Occipital lobe (tissue), 2 donors: Measurements from ENCODE around the gene DPM2. TPM values are rescaled to one million over a fixed set of nuclear protein-coding genes. Genes with fewer than 3 reads are reported as not detected.

ENCODE experiments used
- DNase-seq: peaks from one replicate; lab custom pipeline; 2025; lab: John Stamatoyannopoulos, UW
- total RNA-seq: library from RNA; depleted of rRNA; stranded (reverse); fragments of >200 nt; gene quantifications from one replicate; pipeline ENCODE4 v1.2.3, GENCODE V29; 2014

DPM2 gene
- total RNA-seq, 1 donor from 2014 or later: 11.4 TPM

- no peak for DNase-seq
Observed at GRCh38 chr9:127973169-127974000, 35.7 kb upstream of the DPM2 start.

- DNase-seq: peak; percentile 79
Observed at GRCh38 chr9:127972236-127972871, 34.7 kb upstream of the DPM2 start.

GRCh38 chr9:127971357-127972235, 33.9 kb upstream of the DPM2 start:
- peak; percentile 85 for DNase-seq

DNA sequence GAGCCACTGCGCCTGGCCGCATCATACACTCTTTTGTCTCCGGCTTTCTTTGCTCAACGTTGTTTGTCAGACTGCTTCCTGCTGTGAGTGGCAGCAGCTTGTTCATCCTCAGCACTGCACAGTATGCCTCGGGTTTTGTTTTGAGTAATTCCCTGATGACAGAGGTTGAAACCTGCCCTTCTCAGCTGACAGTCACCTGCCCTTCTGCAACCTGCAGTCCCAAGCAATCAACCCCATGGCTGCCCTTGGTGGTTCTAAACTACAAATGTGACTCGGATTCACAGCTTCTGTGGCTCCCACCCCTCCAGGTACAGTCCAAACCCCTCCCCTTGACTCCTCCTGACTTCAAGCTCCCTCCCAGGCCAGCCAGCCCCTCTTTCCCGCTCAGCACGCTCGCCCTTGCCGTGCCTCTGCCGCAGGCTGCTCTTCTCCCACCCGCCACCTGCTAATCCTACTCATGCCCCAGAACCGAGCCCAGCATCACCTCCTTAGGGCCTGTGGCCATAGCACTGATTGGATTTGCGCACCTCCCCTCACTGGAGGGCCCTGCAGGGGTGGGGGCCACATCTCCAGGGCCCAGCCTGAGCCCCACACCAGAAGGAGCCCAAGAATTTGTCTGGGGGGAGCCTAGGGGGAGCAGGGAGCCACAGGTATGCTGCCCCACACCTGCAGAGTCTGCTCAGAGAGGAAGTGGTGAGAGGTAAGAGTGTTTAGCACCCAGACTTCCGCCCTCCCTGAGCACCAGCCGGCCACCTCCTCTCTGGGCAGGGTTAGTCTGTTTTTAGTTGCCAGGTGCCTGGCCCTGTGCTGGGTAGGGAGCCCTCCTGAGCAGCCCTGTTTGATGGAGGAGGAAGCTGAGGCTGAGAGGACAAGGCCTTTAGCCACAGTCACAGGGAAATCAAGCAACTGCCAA, 33.0 kb upstream of the DPM2 start:
- DNase-seq: no peak

DNA sequence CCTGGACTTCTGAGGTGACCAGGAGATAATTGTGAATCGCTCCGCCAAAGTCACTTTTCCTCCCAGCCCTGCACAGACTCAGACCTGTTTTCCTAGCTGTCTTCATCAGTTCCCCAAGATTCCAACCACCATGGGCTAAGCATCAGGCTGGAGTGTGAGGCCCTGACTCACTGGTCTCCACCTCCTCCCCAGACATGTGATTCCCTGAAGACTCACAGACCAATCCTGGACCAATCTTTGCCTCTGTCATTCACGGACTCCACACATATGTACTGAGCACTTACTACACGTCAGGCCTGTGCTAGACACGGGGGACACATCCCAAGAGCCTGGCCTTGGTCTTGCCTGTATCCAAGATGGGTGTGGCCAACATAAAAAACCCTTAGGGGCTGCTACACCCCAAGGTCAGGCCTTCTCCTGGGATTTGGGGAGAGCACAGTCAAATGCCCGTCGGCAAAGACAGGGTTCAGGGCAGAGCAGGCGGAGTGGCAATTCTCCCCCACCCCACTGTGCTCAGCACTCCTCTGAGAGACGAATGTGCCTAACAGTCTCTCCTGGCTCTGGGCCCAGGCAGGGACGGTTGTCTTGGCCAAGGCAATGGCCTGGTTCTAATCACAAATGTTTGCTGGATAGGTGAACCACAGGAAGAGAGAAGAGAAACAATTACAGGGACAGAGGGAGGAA, 31.2 kb upstream of the DPM2 start:
- DNase-seq: peak; percentile 55

GRCh38 chr9:127968042-127968441, 30.4 kb upstream of the DPM2 start:
- DNase-seq: no peak

DNA sequence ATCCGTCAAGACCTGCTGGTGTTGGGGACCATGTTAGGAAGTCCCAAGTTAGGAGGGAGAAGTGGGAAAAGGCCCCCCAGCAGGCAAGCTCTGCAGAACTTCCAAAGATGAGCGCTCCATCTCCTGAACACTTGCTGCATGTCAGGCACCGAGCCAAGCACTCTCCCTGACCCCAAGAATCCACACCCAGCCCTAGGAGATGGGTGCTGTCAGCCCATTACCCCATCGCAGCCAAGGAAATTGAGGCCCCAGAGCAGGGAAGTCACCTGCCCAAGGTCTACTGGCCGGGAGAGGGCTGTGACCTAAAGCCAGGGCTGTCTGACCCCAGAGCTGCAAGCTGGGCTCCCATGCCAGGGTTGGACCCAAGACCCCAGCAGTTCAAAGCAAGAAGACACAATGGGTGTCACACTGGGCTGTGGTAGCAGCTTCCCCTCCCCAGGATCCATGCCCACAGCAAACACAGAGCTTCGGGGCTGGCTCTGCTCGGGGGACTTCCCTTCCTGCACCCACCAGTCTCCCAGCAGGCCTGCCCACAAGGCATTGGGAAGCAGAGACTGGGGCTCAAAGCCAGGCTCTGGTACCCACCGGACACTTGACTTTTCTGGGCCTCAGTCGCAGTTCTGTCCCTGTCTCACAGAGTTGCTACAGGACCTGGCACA, 29.6 kb upstream of the DPM2 start:
- DNase-seq: no peak

DNA sequence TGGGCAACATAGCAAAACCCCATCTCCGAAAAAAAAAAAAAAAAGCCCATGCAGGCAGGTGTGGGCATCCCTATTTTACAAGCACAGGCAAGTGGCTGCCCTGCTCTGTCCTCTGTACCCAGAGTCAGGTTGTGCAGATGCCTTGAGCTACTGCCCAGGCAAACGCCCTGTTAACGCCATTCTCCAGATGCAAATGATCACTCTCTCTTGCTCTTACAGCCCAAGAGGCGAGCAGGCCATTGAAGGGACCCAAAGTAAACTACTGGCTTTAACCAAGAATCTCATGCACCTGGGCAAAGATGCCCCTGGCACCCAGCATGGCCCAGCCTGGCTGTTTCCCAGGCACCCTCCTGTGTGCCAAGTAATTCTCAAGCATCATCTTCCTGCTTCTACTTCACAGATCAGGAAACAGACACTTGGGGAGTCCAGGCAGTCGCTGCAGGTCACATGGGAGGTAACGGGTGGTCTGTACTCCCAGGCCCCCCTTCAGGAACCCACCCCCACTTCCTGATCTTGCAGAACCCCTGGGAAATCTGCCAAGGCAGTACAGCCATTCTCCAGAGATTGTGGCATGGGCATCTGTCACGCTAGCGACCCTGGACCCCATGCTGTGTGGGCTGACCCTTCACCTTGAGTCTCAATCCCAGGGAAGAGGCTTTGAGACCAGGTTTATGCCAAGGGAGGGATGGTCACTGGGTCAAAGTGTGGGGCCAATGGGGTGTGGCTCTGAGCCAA, 28.9 kb upstream of the DPM2 start:
- DNase-seq: no peak

GRCh38 chr9:127965953-127966352, 28.3 kb upstream of the DPM2 start:
- DNase-seq: no peak

GRCh38 chr9:127963359-127964064, 25.9 kb upstream of the DPM2 start:
- DNase-seq: no peak

DNA sequence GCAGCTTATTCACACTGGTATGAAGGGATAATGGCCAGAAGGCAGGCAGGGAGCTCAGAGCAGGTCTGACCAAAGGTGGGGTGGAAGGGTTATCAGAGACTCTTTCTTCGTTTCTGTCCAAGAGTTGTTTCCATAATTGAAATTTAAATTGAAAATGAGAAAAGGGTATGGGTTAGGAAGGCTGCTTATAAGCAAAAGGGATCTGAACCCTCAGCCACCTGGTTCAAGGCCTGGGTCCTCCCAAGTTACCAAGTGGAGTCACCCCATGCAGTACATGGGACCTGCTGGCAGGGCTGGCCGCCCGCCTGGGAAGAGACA, 25.3 kb upstream of the DPM2 start:
- no peak for DNase-seq

GRCh38 chr9:127962278-127962677, 24.6 kb upstream of the DPM2 start:
- no peak for DNase-seq

DNA sequence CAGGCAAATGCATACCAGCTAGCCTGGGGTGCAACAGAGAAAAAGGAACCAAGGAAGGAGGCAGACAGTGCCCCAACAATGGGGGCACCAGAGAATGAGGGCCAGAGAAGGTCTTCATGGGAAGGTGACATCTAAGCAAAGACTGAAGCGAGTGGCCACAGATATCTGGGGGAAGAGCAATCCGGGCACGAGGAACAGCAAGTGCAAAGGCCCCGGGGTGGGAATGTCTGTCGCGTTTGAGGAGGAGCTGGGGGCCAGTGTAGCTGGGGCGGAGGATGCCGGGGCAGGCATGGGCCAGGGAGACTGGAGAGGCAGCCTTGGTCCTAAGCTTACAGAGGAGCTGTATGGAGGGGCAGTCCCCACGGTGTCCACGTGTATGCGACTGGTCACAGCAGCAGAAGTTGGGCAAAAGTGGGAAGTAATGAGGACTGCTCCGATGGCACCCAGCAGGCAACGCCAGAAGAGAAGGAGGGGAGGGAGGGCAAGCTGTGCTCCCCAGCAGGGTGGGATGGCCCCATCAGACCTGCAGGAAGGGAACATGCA, 24.0 kb upstream of the DPM2 start:
- no peak for DNase-seq

- DNase-seq: no peak
Observed at GRCh38 chr9:127961155-127961490, 23.5 kb upstream of the DPM2 start.

DNA sequence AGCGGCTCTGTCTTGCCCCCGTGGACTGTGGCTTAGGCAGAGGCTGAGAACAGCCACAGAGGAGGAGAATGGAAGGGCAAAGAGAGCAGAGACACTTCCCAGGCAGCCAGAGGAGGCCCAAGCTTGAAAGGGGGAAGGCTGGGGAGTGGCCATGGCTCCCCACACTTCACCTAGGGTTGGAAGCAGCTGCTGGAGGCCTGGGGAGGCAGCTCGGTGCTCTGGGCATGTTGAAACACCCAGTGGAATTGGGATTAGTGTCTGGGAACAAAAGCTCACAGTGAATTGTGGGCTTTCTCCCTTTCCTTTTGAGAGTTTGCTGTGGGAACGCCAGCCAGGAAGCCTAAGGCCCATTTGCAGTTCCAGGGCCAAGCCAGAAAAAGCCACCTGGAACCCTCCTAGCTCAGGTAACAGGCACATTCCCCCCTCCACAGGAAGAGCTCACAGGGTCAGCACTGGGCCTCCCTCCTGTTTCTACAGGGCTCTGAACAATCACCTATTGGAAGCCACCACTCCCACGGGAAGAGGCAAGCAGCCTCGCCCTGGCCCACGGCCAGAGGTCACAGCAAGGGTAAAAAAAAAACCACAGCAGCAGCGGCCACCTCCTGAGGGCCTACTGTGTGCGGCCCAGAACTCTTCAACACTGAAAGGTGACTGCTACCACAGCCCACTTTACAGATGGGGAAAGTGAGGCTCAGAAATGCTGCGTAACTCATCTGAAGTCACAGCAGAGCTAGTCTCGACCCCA, 22.9 kb upstream of the DPM2 start:
- no peak for DNase-seq

DNA sequence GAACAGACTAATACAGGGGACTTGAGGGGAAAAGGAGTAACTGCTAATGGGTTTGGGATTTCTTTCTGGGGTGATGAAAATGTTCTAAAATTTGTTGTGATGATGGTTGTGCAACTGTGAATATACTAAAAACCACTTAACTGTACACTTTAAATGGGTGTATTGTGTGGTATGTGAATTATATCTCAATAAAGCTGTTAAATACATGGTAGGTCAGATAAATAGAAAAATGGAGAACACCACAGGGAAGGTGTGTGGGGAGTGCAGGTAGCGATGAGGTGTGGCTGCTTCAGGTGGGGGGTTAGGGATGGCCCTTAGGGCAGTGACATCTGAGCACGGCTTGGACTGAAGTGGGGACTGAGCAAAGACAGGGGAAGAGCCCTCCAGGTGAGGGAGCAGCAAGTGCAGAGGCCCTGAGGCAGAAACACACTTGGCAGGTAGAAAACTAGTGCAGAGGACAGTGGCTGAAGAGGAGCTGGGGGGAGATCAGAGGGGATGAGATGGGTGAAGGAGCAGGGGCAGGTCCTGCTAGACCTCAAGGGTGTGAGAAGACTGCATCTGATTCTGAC, 22.3 kb upstream of the DPM2 start:
- DNase-seq: no peak

DNA sequence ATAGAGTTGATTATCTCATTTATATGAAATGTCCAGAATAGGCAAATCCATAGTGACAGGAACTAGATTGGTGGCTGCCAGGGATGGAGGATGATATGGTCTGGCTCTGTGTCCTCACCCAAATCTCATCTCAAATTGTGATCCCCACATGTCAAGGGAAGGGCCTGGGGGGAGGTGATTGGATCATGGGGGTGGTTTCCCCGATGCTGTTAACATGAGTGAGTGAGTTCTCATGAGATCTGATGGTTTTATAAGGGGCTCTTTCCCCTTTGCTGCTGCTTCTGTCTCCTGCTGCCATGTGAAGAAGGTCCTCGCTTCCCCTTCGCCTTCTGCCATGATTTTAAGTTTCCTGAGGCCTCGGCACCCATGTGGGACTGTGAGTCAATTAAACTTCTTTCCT, 21.7 kb upstream of the DPM2 start:
- DNase-seq: no peak

GRCh38 chr9:127958728-127959127, 21.1 kb upstream of the DPM2 start:
- no peak for DNase-seq
